Endothelial cell of umbilical vein (primary cell): ENCODE data around the gene LHFPL4. TPM values are rescaled to one million over a fixed set of nuclear protein-coding genes. Genes with fewer than 3 reads are reported as not detected.

Source experiments
- BruUV-seq: library from RNA; stranded (reverse); fragments of 400-500 nt; replicated peaks from 2 replicates; lab custom pipeline; 2021; lab: Mats Ljungman, UMichigan
- CTCF ChIA-PET: fragments of 300-600, 350-600 bp; sonication (Branson Sonifier 250); formaldehyde crosslinking; loops from one replicate; lab custom pipeline; 2021; ENCODE audit warnings: antibody characterized with exemption, inconsistent platforms; lab: Charles Lee
- POLR2A ChIA-PET: fragments of 300-600, 350-600 bp; sonication (Branson Sonifier 250); formaldehyde crosslinking; loops from one replicate; lab custom pipeline; 2021; ENCODE audit warnings: antibody characterized with exemption, inconsistent platforms; lab: Charles Lee
- DNase-seq: peaks from one replicate; pipeline ENCODE4 v3.0.0-alpha.2; 2011; ENCODE audit warnings: low read depth, low spot score
- FAIRE-seq: peaks from 2 replicates; lab custom pipeline; 2011; peaks lifted over from hg19 to GRCh38; lab: Jason Lieb, UNC
- H2AFZ ChIP-seq: 2 replicates; pipeline ENCODE4 v1.6.0; 2012; ENCODE audit warnings: low read depth, low read length, control low read depth, inconsistent platforms
- H3K27ac ChIP-seq: 2 replicates; pipeline ENCODE4 v1.5.1; 2011; ENCODE audit warnings: low read depth, mild to moderate bottlenecking, control low read depth, low read length, moderate library complexity; ENCODE audit not compliant: insufficient read depth
- H3K27me3 ChIP-seq, 2 experiments: 2 replicates each; pipeline versions ENCODE4 v1.6.0 to v1.6.1; 2011; ENCODE audit warnings: low read length in 2 of 2, mixed read lengths in 1 of 2; ENCODE audit not compliant: control insufficient read depth in 2 of 2, insufficient read depth in 2 of 2
- H3K36me3 ChIP-seq, 2 experiments: 2 replicates in 1 of 2; 3 replicates in 1 of 2; pipeline ENCODE4 v1.5.1; 2011; ENCODE audit warnings: low read length in 2 of 2, mild to moderate bottlenecking in 1 of 2, moderate library complexity in 1 of 2; ENCODE audit not compliant: control insufficient read depth in 2 of 2, insufficient read depth in 2 of 2; ENCODE audit errors: extremely low read depth in 1 of 2
- H3K4me1 ChIP-seq: 3 replicates; pipeline ENCODE4 v1.5.1; 2011; ENCODE audit warnings: mild to moderate bottlenecking, low read length; ENCODE audit not compliant: control insufficient read depth, insufficient read depth; ENCODE audit errors: extremely low read depth
- H3K4me2 ChIP-seq: 2 replicates; pipeline ENCODE4 v1.6.1; 2011; ENCODE audit warnings: low read length, control low read depth, mixed read lengths; ENCODE audit not compliant: insufficient read depth
- H3K4me3 ChIP-seq, 3 experiments: fragments of 200-600 bp in 1 of 3; sonication (generic), shearing (Covaris generic) in 1 of 3; replicated peaks in 1 of 3; 2 replicates each; pipeline ENCODE4 v1.5.1; 2011 to 2016; ENCODE audit warnings: control low read depth in 3 of 3, low read length in 3 of 3, mild to moderate bottlenecking in 2 of 3, inconsistent platforms in 1 of 3, low read depth in 1 of 3, moderate library complexity in 1 of 3; ENCODE audit not compliant: insufficient read depth in 1 of 3
- H3K79me2 ChIP-seq: 2 replicates; pipeline ENCODE4 v1.6.0; 2012; ENCODE audit warnings: low read length, inconsistent platforms; ENCODE audit not compliant: control insufficient read depth, insufficient read depth
- H3K9ac ChIP-seq: replicated peaks from 2 replicates; pipeline ENCODE3; 2011; ENCODE audit warnings: low read length, control low read depth; ENCODE audit not compliant: insufficient read depth; ENCODE audit errors: extremely low read depth
- H3K9me1 ChIP-seq: replicated peaks from 3 replicates; pipeline ENCODE4 v1.6.0; 2011; ENCODE audit warnings: mild to moderate bottlenecking, low read length; ENCODE audit not compliant: control insufficient read depth, insufficient read depth; ENCODE audit errors: extremely low read depth
- H3K9me3 ChIP-seq: replicated peaks from 2 replicates; pipeline ENCODE4 v1.5.1; 2012; ENCODE audit warnings: low read length, inconsistent platforms; ENCODE audit not compliant: control insufficient read depth, insufficient read depth
- H4K20me1 ChIP-seq: replicated peaks from 2 replicates; pipeline ENCODE3; 2011; ENCODE audit warnings: mild to moderate bottlenecking, low read length; ENCODE audit not compliant: control insufficient read depth, insufficient read depth; ENCODE audit errors: extremely low read depth
- EZH2 ChIP-seq: IDR thresholded peaks from 2 replicates; pipeline ENCODE4 v1.6.1; 2012; ENCODE audit warnings: borderline replicate concordance, low read depth, mild to moderate bottlenecking, moderate library complexity, low read length, inconsistent platforms; ENCODE audit not compliant: severe bottlenecking
- FOS ChIP-seq: IDR thresholded peaks from 2 replicates; pipeline ENCODE4 v1.6.1; 2011; ENCODE audit warnings: mild to moderate bottlenecking, low read length, moderate library complexity, borderline replicate concordance; ENCODE audit not compliant: insufficient read depth
- GATA2 ChIP-seq: IDR thresholded peaks from 2 replicates; pipeline ENCODE4 v1.7.0; 2011; ENCODE audit warnings: low read depth, mild to moderate bottlenecking, moderate library complexity, mixed read lengths, low read length; ENCODE audit not compliant: insufficient read length, insufficient read depth
- JUN ChIP-seq: IDR thresholded peaks from 2 replicates; pipeline ENCODE4 v1.6.1; 2011; ENCODE audit warnings: borderline replicate concordance, low read depth; ENCODE audit not compliant: insufficient read length, insufficient read depth
- MAX ChIP-seq: IDR thresholded peaks from 2 replicates; pipeline ENCODE4 v1.6.1; 2011; ENCODE audit not compliant: insufficient read depth, insufficient read length
- MYC ChIP-seq: IDR thresholded peaks from one replicate; pipeline ENCODE4 v1.6.1; 2011; ENCODE audit warnings: mild to moderate bottlenecking, low read depth, low read length
- POLR2A ChIP-seq: IDR thresholded peaks from 2 replicates; pipeline ENCODE4 v1.6.1; 2012; ENCODE audit warnings: low read depth, mild to moderate bottlenecking, control low read depth, low read length
- POLR2AphosphoS5 ChIP-seq: IDR thresholded peaks from 2 replicates; pipeline ENCODE4 v1.6.1; 2012; ENCODE audit warnings: low read depth, mild to moderate bottlenecking, control low read depth, low read length, moderate library complexity; ENCODE audit not compliant: insufficient read depth
- dilution Hi-C: fragments of 300-500 bp; cut with MboI; formaldehyde crosslinking; loops from one replicate; pipeline ENCODE4 v1.15.0; 2019; ENCODE audit warnings: low sequenced_read_pairs; ENCODE audit not compliant: extremely low pct_ligation_motif_present
- intact Hi-C: fragments of 100-400 bp; cut with micrococcal nuclease; formaldehyde crosslinking; loops from one replicate; pipeline ENCODE4 v1.10.0; 2022
- polyA plus RNA-seq, 4 experiments: library from polyadenylated mRNA; depleted of rRNA in 3 of 4; stranded (reverse) in 3 of 4; unstranded in 1 of 4; fragments of >200 nt; gene quantifications; 2 replicates each; pipeline versions ENCODE4 v1.2.1 to v1.2.3, GENCODE V29; 2011 to 2012; ENCODE audit warnings: missing spikeins in 1 of 4
- total RNA-seq: library from RNA; stranded (reverse); gene quantifications from 2 replicates; pipeline ENCODE4 v1.2.3, GENCODE V29; 2021
- TF ChIP-seq, protein P1 (sequence below), 2 donors: IDR thresholded peaks; 1 replicate in 1 of 2; 2 replicates in 1 of 2; pipeline ENCODE4 v1.5.1; 2011; ENCODE audit warnings: low read length in 2 of 2, mild to moderate bottlenecking in 2 of 2, moderate library complexity in 2 of 2, control low read depth in 1 of 2, inconsistent platforms in 1 of 2, low read depth in 1 of 2; ENCODE audit not compliant: insufficient read depth in 1 of 2; ENCODE audit errors: extremely low read depth in 1 of 2

The LHFPL4 gene
- total and polyA plus RNA-seq, 2 donors (not counting 3 experiments of a cell fraction or from before 2014, with no cell fraction given), result not detected

GRCh38 chr3:9497821-9498565 lies 55.6 kb downstream of the LHFPL4 start:
- DNase-seq (no peak), FAIRE-seq (no peak)
- Histone ChIP-seq H3K4me1 (peaks cover 3% of the 10 kb centered on the region), H3K27ac (no peak overlapping the region), H3K4me2 (no peak overlapping the region), H3K9ac (no peak overlapping the region), H3K9me1 (no peaks in the 10 kb centered on the region), H3K36me3 (no peaks in the 10 kb centered on the region), H3K27me3 (peaks cover 8 to 13% of the 10 kb centered on the region in 2 experiments), H3K9me3 (no peaks in the 10 kb centered on the region), H3K79me2 (no peaks in the 10 kb centered on the region), H3K4me3 (no peak overlapping the region), H2AFZ (no peak overlapping the region), H4K20me1 (no peaks in the 10 kb centered on the region)
- intact Hi-C loops, result no loop called here
- ChIA-PET CTCF (interaction anchor here (0.7 kb wide), 1 partner anchor 145 kb away, joined by 3 read pairs; no protein-coding TSS in a partner anchor), POLR2A (no interaction called here)
- no TSS peak for BruUV-seq
- dilution Hi-C loops, result no loop called here
- no peak for TF ChIP-seq FOS
- TF ChIP-seq JUN, result no peak
- TF ChIP-seq MYC, result no peak
- TF ChIP-seq, protein P1, sequence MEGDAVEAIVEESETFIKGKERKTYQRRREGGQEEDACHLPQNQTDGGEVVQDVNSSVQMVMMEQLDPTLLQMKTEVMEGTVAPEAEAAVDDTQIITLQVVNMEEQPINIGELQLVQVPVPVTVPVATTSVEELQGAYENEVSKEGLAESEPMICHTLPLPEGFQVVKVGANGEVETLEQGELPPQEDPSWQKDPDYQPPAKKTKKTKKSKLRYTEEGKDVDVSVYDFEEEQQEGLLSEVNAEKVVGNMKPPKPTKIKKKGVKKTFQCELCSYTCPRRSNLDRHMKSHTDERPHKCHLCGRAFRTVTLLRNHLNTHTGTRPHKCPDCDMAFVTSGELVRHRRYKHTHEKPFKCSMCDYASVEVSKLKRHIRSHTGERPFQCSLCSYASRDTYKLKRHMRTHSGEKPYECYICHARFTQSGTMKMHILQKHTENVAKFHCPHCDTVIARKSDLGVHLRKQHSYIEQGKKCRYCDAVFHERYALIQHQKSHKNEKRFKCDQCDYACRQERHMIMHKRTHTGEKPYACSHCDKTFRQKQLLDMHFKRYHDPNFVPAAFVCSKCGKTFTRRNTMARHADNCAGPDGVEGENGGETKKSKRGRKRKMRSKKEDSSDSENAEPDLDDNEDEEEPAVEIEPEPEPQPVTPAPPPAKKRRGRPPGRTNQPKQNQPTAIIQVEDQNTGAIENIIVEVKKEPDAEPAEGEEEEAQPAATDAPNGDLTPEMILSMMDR (IDR thresholded peaks at IDR 0.05; ENCODE audit: extremely low read depth in 1 of 2, insufficient read depth in 1 of 2, low read depth in 1 of 2, low read length in 2 of 2), result no peak
- TF ChIP-seq GATA2, result no peak
- TF ChIP-seq POLR2AphosphoS5, result no peak
- TF ChIP-seq EZH2, result no peak
- no peak for TF ChIP-seq MAX
- no peak for TF ChIP-seq POLR2A
